NCI-H1694 (cell line): Measurements from ENCODE around the gene PFDN2.
A peak's percentile ranks its signal among the peaks of the same experiment; 100 is the strongest.
"Not testable (repeated sequence)": the region's sequence is repeated elsewhere in the genome, so short reads cannot be mapped to it uniquely, and the experiment has no call there.

ENCODE experiments used
- DNase-seq: peaks from one replicate; lab custom pipeline; 2025; lab: John Stamatoyannopoulos, UW

PFDN2 gene

DNA sequence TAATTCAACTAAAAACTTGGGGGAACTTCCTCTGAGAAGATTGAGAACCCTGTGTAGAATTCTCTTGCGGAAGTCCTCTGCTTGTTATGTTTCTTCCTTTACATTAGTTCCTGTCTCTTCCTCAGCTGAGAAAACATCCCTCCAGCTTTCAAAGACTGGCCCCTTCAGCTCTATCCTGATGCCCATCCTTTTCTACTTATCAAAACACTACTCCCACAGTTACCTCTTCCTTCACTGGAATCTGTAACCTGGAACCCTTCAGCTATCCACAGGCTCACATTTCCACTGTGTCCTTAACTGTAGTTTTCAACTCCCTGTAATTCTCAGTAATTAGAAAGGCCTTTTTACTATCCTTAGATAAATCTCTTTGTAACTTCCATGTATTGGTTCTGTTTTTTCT is 20.6 kb upstream of the PFDN2 start:
- DNase-seq, result no peak

DNA sequence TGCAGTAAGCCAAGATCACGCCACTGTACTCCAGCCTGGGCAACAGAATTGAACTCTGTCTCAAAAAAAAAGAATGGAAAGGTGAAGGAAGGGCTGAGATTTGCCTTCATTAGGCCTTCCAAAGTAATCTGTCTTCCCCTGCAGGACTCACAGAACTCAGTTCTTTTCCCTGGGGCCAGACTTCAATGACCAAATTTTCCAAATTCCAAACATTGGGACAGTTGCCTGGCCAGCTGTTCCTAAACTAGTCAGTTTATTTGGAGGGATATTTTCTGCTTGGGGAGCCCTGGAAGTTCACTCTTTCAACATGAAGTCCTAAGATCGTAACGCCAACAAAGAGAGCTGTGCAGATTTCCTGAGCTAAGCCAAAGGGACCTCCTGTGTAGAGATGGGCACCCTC is 20.0 kb upstream of the PFDN2 start:
- no peak for DNase-seq

DNA sequence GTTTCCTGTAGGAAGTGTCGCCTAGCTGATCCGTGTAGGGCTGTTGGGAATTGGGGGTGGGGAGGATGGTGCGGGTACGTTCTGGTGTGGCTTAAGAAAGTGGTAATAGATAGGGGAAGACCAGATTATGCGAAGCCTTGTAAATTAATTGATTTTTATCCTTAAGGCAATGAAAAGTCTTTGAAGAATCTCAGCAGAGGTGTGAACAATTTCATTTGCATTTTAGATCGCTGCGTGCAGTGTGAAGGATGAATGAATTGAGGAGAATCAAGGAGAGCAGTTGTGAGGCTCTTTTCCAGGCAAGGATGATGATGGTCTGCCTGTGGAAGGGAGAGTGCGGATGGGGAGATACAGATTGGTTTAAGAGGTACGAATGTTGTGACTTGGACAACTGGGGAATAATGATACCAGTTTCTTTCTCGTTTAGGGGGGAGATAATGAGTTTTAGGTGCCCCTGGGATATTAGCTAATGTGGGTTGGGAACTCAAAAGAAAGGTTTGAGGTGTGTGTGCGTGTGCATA is 15.4 kb upstream of the PFDN2 start:
- no peak for DNase-seq

DNA sequence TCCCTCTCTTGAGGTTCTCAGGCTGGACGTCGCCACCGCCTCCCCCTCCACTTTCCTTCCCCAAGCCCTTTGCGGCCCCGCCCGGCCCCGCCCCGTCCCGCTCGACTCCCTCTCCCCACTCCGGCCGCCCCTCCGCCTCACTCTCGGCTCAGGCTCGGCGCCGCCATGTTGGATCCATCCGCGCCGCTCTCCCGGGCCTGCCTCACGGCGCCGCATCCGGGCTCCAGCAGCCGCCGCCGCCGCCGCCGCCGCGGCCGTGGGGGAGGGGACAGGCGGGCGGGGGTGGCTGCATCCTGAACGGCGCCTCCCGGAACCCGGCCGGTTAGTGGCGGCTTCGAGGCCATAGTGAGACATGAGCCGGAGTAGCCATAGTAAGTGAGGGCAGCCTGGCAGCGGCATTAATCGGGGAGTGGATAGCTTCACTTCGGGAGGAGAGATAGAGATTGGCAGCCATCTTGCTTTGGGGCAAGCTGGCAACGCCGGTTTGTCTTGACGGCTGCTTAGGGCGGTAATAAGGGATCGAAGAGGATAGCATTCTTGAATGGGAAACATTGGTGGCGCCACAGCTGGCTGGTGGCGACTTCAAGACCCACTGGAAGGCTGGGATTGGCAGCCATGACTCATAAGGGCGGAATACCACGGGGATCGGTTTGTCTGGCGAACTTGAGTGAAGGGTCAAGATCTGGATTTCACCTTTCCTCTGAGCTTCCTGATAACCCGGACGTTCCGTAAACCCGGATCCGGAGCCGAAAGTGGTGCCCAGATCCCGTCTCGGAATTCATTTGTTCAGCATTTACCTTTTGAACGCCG is 14.8 kb upstream of the PFDN2 start, which contains the start of gene DEDD:
Gene DEDD (minus strand): TSS at position 258 of the 810 bp plus-strand sequence. CDS start 8,205 bp downstream, outside the sequence.
- peak; percentile 98 for DNase-seq

DNA sequence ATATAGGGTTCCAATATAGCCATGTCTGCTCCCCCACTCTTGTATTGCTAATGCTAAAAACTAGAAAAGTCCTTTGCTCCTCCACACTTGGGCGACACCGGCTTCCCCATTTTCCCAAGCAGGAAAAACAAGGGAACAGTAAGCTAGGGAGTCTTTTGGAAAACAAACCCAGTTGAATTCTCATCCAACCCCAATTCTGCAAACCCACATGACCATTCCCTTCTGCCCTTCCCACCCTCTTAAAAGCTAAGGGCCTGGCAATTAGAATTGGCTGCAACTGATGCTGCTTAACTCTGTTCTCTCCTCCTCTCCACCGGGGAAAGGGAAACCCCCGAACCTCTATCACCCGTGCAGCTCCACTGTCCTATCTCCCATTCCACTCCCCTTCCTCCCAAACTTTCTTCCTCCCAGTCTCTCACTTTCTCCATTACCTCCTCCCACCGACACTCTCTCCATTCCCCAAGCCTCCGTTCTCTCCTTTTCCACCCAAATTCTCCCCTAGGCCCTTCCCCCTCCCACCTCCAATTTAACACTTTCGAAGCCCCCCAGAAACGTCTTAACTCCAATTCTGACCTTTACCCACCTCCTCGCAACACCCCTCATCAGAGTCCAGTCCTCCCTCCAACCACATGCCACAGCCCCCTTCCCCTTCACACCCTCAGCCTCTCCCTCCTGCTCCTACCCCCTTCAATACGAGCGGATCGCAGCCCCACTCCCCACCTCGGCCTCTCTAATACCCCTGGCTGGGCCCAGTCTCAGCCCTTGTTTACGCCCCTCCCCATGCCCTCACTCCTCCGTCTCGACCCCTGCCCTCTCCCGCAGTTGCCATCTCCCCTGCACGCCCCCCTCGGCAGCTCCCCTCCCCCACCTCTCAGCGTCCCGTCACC is 13.9 kb upstream of the PFDN2 start:
- DNase-seq, result peak; percentile 80

DNA sequence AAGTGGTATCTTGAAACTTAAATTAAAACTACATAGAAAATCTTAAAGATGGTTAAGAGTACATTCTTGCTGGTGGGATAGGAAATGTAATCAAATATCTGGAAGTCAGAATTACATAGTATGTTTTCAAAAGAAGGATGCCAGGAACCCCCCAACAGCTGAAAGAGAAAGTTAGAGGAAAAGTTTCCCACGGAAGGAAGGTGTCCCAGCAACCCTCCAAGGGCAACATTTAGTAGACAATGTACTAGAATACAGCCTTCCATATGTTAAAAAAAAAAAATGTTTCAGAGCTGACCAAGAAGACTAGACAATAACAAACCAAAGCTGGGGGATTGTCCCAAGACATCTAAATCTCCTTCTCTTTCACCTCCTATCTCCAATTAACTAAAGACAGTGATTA is 12.4 kb upstream of the PFDN2 start:
- DNase-seq, result no peak

DNA sequence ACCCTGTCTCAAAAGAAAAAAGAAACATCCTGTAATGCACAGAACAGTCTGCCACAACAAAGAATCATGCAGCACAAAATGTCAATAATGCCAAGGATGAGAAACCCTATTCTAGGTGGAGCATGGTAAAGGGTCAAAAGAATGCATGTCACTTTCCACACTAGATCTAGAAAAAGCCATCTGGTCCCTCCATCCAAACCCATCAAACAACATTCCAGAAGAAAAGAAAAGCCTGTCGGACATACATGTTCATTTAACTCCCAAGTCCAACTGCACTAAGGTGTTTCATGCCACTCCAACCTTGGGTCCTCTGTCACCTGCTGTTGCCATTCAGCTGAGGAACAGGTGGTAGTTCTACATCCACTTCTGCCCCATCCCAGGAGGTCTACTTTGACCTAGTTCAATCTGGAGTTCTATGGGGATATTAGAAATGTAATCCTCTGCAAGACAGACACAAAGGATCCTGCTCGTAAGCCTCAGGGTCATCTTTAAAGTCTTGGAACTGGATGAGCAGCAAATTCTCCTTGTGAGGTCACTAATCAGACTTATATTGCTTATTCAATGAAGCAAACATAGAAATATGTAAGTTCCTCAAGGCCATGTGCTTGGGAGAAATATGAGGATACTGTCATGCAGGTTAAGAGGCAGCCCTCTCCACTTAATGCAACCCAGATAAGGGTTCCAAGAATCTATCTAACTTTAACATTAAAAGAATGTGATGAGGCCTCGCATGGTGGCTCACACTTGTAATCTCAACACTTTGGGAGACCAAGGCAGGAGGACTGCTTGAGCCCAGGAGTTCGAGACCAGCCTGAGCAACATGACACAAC is 11.0 kb upstream of the PFDN2 start:
- DNase-seq, result peak; percentile 44

DNA sequence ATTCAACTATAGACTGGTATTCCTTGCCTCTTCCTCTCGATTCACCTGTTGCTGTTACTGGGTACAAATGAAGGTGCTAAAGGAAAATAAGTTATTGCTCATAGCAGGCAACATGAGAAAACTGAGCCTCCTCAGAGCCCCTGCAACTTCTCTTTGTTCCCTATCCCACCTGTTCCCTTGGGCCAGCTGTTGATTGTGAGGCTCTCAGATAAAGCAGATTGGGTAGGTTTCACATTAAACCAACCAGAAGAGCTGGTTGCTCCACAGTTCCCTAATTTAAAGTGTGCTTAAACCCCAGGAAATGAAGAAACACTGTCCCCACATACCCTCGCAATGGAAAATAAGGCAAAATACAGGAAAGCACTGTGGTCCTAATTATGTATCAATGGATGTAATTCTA is 9.8 kb upstream of the PFDN2 start:
- DNase-seq, result peak; percentile 47

DNA sequence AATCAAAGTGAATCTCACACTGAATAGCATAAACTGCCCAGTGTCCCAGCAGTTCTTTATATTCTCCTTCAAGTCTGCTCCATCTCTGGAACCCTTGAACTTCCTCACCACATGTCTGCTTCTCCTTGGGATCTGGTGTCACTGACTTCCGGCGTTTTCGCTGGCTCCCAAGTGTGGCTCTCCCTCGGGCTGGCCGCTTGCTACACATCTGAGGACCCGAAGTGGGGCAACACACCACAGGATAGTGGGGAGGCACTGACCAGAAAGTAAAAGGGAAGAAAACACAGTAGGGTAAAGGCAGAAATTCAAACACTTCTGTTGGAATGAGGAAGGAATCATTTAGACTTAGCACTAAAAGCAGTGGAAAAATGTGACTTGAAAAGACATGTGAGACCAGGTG is 5.1 kb upstream of the PFDN2 start:
- DNase-seq, result peak; percentile 13

DNA sequence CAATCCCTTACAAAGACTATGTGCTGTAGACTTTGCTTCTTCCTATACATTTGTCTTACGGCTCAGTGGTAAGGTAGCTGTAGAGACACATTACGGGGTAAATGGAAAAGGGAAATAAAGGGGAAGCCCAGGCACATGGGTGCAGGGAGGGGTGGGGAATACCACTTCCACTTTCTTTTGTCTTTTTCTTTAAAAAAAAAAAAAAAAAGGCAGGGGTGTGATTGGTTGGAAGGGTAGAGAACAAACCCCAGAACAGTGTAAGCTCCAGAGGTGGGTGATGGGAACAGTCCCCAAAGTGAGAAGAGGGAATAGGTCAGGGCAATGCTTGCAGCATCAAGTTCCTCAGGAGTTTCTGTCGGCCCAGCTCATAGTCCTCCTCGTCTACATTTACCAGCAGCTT is 4.0 kb upstream of the PFDN2 start:
- DNase-seq, result no peak

DNA sequence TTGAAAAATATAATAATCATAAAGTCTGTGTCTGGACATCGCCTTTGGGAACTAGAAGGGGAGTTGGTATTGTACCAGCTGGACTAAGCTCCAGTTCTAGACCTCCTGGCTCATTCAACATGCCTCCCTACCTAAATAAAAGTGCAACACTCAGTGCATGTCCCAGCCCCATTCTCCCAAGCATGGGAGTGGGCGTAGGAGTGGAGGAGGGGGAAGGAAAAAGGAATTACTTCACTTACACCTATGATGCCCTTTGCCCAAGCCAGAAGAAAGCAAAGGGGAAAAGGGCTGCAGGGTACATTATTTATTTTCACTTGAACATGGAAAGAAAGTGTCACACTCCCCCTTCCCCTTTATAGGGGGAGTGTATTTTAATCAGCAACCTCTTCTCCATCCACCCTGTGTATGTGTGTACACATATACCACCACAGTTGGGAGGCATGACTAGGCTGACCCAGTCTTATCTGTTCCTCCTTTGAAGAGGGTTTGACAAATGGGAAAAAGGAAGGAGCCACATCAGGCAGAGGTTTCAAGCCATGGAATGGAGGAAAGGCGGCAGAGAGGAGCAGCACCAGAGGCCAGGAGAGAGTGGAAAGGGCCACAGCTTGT is 3.3 kb upstream of the PFDN2 start:
- no peak for DNase-seq

DNA sequence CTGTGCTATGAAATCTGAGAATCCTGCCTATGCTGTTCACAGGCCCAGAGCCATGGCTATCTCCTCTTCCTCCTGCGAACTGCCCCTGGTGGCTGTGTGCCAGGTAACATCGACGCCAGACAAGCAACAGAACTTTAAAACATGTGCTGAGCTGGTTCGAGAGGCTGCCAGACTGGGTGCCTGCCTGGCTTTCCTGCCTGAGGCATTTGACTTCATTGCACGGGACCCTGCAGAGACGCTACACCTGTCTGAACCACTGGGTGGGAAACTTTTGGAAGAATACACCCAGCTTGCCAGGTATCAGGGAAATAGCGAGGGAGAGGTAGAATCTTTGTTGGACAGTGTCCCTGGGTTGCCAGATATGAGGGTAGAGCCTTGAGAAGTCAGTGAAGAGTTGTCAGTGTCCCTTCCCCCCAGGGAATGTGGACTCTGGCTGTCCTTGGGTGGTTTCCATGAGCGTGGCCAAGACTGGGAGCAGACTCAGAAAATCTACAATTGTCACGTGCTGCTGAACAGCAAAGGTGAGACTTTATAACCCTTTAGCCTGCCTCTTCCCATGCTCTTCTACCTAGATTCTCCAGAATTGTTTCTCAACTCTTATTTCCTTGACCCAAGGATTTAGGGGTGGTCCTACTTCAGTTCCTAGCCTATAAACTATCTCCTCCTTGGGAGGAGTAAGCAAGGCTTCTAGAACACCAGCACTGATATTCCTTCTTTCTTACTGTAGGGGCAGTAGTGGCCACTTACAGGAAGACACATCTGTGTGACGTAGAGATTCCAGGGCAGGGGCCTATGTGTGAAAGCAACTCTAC is 1.5 kb upstream of the PFDN2 start:
- DNase-seq, result no peak

DNA sequence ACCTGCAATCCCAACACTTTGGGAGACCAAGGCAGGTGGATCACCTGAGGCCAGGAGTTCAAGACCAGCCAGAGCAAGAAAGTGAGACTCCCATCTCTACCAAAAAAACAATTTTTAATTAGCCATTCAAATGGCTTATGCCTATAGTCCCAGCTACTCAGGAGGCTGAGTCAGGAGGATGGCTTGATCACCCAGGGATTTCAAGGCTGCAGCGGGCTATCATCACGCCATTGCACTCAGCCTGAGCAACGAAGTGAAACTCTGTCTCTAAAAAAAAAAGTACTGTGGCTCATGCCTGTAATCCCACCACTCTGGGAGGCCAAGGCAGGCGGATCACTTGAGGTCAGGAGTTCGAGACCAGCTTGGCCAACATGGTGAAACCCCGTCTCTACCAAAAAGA is 1.9 kb downstream of the PFDN2 start:
- DNase-seq, result not testable (repeated sequence)

DNA sequence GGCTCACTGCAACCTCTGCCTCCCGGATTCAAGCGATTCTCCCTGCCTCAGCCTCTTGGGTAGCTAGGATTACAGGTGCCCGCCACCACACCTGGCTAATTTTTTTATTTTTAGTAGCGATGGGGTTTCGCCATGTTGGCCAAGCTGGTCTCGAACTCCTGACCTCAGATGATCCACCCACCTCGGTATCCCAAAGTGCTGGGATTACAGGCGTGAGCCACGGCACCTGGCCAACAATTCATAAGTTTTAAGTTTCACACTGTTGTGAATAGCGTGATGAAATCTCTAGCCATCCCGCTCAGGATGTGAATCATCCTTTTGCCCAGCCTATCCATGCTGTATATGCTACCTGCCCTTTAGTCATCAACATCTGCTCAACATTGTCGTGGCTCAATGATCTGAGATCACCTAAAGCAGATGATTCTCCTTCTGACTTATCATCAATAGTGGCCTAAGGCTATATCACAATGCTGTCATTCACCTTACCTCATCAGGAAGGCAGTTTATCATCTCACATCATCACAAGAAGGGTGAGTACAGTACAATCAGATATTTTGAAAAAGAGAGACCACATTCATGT is 2.6 kb downstream of the PFDN2 start:
- DNase-seq, result no peak

DNA sequence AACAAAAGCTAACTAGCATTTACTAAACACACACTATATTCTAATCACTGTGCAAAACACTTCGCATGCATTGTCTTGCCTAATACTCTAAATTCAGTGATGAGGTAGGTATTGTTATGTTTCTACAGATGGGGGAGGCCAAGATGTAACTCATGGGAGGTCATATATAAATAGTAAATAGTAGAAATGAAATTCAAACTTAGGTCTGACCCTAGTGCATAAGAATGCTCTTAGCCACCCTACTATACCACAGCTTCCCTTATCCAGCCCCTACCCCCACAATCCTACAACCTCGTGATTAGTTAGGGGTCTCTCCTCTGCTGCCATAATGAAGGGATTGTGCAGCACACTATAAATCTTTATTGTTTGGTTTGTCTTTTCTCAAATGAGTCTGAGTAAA is 3.3 kb downstream of the PFDN2 start:
- no peak for DNase-seq

DNA sequence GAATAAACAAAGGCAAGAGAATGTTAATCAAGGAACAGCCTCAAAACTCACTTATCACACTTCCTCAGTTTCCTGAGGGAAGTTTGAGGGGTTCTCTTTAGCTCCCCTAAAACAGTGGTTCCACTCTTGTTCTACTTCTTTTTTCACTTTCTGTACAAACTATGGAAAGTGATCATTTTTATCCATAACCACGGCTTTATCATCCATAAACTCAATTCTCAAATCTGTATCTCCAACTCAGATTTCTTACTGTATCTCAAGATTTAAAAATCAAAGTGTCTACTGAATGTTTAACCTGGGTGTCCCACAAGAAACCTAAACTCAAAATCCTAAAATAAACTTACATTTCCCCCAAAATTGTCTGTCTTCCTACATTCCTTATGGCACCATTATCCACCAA is 3.9 kb downstream of the PFDN2 start:
- DNase-seq, result no peak

DNA sequence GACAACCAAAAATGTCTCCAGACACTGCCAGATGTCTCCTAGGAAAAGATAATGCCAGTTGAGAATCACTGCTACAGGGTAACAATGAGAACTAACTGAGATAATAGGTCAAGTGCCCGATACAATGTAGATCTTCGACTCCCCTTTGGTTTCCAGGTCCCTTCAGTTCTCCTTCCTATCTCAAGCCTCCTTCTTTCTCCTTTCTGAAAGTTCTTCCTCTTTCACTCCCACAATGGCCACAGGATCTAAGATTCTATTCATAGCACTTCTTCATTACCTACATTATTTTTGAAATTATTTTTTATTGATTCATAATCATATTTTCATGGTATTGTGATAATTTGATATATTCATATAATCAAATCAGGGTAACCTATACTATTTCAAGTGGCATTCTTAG is 6.3 kb downstream of the PFDN2 start:
- no peak for DNase-seq

DNA sequence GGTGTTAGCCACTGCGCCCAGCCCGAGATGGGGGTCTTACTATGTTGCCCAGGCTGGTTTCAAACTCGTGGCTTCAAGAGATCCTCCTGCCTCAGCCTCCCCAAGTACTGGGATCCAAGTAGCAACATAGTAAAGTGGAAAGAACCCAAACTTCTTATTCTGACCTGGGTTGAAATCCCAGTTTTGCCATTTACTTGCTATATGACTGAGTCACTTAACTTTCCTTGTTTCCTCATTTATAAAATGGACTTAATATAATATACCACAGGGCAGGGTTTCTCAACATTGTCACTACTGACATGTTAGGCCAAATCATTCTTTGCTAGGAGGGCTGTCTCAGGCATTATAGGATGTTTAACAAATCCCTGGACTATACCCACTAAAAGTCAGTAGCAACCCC is 6.7 kb downstream of the PFDN2 start:
- no peak for DNase-seq

DNA sequence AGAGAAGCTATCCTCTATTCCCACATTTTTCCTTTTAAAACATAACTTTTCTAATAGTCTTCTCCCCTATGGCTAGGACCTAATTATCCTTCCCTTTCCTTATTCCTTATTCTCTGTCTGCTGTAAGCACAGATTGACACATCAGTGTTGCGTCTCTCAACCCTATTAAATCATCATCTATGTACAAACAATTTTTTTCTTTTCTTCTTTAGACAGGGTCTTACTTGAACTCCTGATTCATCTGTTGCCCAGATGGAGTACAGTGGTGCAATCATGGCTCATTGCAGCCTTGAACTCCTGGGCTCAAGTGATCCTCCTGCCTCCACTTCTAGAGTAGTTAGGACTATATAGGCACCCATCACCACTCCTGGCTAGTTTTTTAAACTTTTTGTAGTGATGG is 11.4 kb downstream of the PFDN2 start:
- DNase-seq, result no peak

DNA sequence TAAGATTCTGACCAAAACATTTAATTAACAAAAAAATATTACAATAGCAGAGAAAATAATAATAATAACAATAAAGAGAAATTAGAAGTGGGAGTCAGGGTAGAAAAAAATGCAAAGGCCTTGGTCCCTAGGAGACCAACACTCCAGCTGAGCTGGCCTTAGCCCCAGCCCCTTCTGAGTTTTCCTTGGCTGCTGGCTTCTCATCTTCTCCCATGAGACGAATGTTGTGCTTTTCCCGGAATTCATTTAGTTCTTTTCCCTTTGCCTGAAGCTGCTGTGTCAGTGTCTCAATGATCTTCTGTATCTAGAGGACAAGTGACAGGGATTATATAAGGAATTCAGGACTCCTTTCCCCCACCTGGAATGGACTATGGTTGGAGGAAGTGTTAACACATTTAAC is 17.3 kb downstream of the PFDN2 start:
- no peak for DNase-seq
